Stimulated activated CD8-positive, alpha-beta memory T cell treated with anti-CD3 and anti-CD28 coated beads, Interleukin-7, amount 100 ng/mL, for 48 hours (primary cell): ENCODE measurements around the gene ILKAP.

Experiments used
- DNase-seq, 2 donors: peaks; one replicate each; pipeline ENCODE4 v3.0.0-alpha.2; 2020; ENCODE audit warnings: low read depth in 1 of 2; ENCODE audit errors: extremely low read depth in 1 of 2

The ILKAP gene

DNA sequence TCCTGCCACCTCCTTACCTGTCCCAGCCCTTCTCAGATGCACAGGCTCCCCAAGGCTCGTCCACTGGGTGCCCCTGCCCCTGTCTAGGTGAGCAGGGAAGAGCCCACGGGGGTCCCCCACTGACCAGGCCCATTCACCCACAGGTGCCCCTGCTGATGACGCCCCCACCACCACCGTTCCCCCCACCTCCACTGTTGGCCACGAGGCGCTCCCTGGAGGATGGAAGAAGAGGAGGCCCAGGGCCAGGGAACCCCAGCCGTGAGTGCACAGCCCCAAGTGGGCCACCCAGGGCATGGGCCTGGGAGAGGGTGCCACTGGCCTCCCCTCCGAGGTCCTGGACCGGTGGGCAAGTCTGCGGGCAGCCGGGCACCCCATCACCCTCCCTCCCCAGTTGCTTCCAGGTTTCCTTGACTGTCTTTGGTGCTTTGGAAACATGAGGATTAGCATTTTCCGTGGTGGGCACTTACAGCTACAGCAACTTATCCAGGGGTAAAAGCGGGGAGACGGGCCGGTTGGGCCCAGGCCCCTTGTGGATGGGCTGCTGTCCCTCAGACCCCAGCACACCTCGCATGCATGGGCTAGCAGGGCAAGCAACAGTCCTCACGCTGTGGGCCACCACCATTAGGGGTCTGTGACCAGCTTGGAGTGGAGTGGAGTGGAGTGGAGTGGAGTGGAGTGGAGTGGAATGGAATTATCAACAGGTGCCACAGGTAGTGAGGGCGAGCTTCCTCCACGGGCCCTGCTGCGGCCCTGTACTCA, 78.2 kb downstream of the ILKAP start:
- no peak for DNase-seq

DNA sequence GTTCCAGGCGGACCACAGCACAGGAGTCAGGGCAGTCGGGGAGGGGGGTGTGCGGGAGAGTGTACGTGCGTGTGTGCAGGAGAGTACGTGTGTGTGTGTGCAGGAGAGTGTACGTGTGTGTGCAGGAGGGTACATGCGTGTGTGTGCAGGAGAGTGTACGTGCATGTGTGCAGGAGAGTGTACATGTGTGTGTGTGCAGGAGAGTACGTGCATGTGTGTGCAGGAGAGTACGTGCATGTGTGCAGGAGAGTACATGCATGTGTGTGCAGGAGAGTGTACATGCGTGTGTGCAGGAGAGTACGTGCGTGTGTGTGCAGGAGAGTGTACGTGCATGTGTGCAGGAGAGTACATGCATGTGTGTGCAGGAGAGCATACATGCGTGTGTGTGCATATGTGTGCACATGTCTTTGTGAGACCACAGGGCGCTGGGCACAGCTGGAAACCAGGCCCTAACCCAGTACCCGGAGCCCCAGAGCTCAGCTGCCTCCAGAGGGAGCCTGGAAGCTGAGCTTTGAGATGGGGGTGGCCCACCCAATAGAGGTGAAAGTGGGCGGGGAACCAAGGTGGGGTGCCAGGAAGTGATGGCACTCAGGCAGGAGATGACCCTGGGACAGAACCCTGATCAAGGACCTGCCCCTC, 78.9 kb downstream of the ILKAP start:
- DNase-seq = no peak

DNA sequence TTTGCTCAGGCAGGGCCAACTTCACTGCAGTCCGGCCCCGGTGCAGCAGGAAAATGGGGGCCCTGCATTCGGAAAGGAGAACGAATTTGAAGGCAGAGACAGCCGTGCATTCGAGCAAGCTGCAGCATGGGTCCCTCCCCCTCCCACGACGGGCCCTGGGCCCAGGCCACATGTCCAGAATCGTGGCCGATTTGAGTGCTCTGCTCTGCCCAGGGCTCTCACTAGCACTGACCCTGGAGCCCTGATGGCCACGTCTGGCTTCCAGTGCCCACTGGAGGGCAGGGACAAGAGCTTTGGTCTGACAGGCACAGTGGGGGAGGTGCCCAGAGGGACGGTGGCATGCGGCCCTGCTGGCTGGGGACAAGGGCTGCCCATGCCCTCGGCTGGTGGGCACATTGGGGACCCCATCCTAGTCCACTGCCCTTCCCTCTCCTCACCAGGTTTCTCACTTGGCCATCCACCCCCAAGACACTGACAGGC, 79.5 kb downstream of the ILKAP start:
- DNase-seq = no peak

DNA sequence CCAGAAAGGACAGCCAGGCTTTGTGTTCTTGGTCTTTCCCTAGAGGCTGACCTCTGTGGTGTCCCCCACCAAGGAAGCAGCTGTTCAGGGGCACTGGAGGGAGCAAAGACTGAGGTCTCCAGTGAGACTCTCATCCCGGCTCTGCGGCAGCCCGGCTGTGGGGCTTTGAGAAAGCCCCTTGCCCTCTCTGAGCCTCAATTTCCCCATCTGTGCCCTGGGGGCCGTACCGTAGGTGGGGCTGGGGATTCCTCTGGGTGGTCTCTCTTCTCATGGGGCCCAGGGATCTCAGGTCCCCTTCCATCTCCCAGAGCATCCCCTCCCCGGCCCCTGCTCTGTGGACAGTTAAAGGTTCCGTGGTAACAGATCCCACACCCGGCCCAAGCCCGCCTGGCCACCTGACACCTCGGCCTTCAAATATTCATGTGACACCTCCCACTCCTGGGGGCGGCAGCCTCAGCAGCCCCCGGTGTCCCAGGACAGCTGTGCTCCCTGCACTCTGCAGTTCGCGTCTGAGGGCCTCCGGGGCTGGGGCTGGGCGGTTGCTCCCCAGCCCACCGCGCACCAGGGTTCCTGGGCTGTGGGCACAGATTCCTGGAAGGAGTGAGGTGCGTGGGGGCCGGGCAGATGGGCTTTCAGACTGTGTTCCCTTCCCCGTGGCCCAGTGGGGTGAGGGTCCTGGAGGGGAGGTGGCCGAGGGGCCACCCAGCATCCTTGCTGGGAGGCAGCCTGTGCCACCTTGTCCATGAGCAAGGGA, 80.1 kb downstream of the ILKAP start:
- DNase-seq = no peak

DNA sequence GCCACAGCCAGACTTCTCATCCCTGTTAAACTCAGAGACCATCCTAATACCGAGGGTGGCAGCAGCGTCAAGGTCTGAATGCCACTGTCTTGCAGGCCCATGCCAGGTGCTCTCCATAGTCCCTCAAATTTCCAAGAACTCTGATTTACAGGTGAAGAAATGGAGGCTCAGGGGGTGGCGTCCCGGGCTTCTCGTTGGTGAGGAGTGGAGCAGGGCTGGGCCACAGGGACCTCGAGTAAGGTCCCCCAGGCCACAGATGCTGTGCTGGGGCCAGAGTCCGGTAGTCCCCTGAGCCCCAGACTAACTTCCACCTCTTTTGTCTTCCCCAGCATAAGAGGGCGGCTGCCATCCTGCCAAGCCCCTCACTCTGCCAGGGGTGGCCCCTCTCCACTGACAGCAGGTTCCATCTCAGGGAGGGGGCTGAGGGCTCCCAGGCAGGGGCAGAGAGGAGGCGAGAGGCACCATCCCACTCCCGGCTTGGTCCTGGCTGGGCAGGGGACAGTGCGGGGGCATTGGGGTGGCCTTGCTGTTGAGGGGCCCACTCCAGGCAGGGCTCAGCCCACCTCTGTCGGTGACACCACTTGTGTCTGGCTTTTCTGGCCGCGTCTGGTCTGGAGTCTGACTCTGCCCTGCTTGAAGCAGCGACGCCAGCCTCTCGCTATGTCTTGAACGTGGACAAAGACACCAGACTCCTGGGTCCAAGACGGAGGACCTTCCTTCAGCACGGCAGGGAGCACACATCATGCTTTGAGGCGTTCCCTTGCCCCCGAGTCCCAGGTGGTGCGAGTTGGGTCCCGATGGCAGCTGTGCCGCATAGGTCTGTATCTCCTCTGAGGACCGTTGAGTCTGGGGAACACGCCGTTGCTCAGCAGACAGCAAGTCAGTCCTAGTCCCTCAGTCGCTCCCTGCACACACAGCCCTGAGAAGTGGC, 80.9 kb downstream of the ILKAP start:
- DNase-seq = no peak

DNA sequence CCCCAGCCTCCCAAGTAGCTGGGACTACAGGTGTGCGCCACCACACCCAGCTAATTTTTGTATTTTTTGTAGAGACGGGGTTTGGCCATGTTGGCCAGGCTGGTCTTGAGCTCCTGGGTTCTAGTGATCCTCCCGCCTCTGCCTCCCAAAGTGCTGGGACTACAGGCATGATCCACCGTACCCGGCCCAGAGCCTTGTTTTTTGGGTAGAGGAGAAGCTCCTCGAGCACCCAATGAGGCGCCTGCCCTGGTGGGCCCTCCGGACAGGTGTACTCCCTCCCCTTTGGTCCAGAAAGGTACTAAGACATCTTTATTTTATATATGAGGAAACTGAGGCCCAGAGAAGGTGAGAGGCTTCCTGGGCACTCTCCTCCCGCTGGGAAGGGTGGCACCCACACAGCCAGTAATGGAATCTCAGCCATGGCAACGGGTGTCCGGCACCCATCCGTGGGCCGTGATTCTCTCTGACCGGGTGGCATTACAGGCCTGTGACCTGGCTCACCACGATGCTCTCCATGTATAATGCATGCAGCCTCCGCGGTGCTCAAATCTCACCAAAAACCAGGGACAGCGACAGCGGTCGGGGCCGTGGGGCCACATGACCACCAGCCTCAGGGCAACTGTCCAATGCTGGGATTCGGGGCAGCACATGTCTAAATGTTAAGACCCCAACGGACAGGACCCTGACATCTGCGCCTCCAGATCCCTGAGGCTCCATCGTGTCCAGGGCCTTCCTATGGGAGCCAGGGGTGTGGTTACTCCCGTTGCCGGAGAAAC, 81.8 kb downstream of the ILKAP start:
- no peak for DNase-seq

DNA sequence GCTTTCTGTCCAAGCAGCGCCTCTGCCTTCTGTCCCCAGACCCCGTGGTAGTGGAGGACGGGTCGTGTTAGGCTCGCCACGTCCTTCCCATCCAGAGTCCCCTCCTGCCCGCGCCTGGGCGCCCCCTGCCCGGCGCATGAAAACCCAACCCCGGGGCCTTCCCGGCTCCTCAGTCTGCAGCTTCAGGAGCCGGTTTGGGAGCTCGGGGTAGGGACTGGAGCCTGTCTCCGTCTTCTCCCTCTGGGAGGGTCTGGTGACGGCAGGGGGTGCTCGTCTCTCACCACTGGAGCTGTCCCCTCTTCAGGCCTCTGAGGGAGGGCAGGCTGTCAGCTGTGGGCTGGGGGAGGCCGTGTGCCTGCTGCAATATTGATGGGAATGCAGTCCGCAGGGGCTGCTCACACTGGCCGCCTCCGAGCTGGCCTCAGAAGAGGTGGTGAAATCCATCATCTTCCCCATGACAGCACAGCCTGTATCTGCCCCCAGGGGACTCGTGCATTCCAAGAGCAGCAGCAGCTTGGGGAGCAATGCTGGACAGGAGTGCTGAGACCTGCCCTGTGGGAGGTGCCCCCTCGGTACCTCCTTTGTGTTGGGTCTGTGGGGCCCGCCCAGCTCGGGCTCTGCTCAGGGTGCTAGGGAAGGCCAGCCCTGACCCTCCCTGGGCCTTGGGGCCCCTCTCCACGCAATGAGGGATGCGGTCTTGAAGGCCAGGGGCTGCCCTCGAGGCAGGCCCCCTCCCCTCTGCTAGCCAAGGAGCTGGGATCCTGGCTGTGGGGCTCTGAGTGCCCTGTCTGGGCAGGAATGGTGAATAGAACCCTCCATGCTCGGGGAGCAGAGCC, 82.8 kb downstream of the ILKAP start:
- DNase-seq = no peak
